ENCODE measurements around the gene LMX1A.

The LMX1A gene

DNA sequence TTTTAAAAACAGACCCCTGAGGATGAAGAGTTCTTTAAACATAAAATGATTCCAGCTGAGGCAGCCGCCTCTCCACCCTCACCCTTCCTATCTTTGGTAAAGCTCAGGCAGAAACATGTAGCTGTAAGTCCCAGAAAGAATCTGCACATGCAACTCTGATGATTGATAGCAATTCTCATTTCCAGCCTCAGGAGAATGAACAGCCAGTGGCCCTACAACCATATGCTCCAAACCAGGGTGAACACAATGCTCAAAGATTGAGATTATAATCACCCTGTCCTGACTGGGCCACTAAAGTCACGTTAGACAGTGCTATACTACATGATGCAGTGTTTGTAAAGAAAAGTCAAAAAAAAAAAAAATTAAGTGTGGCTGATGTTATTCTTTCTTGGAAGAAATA is 80.2 kb downstream of the LMX1A start:
- Histone ChIP-seq H3K36me3 (ENCODE audit: control insufficient read depth in 2 of 2, insufficient read depth in 1 of 2, low read length in 2 of 2) (no peaks in the 10 kb centered on the region), H3K27ac (ENCODE audit: extremely low read depth, low read depth, low read length) (no peak overlapping the region), H3K4me3 (ENCODE audit: low read depth, low read length) (no peak overlapping the region), H3K9me3 (ENCODE audit: control insufficient read depth, insufficient read depth, low read depth, low read length) (no peaks in the 10 kb centered on the region), H3K4me1 (ENCODE audit: control insufficient read depth, insufficient read depth, low read length) (no peaks in the 10 kb centered on the region; the same call in 1 of the 2 replicates)
- CTCF ChIA-PET, result interaction anchor here (1.3 kb wide), 1 partner anchor 19 kb away, joined by 6 read pairs; no protein-coding TSS in a partner anchor
- no peak for TF ChIP-seq ZNF157 (tag by site-specific recombination; IDR thresholded peaks at IDR 0.05)
- TF ChIP-seq, protein P1, sequence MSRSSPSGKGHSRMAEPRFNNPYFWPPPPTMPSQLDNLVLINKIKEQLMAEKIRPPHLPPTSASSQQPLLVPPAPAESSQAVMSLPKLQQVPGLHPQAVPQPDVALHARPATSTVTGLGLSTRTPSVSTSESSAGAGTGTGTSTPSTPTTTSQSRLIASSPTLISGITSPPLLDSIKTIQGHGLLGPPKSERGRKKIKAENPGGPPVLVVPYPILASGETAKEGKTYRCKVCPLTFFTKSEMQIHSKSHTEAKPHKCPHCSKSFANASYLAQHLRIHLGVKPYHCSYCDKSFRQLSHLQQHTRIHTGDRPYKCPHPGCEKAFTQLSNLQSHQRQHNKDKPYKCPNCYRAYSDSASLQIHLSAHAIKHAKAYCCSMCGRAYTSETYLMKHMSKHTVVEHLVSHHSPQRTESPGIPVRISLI (tag by site-specific recombination; IDR thresholded peaks at IDR 0.05), result no peak
- no peak for TF ChIP-seq ZNF670 (tag by site-specific recombination; IDR thresholded peaks at IDR 0.05; ENCODE audit: low read depth)
- no peak for TF ChIP-seq HOXA7 (CRISPR knock-in tag; IDR thresholded peaks at IDR 0.05; ENCODE audit: borderline replicate concordance)
- no peak for TF ChIP-seq MZF1 (tag by site-specific recombination; IDR thresholded peaks at IDR 0.05; ENCODE audit: borderline replicate concordance)
- TF ChIP-seq ZNF561 (tag by site-specific recombination; IDR thresholded peaks at IDR 0.05; ENCODE audit: borderline replicate concordance), result no peak
- no peak for TF ChIP-seq ZNF211 (tag by site-specific recombination; IDR thresholded peaks at IDR 0.05; ENCODE audit: low read depth)
- TF ChIP-seq, protein P2, sequence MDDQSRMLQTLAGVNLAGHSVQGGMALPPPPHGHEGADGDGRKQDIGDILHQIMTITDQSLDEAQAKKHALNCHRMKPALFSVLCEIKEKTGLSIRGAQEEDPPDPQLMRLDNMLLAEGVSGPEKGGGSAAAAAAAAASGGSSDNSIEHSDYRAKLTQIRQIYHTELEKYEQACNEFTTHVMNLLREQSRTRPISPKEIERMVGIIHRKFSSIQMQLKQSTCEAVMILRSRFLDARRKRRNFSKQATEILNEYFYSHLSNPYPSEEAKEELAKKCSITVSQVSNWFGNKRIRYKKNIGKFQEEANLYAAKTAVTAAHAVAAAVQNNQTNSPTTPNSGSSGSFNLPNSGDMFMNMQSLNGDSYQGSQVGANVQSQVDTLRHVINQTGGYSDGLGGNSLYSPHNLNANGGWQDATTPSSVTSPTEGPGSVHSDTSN (CRISPR knock-in tag; IDR thresholded peaks at IDR 0.05), result no peak
- TF ChIP-seq ZBTB20 (tag by site-specific recombination; IDR thresholded peaks at IDR 0.05), result no peak
- POLR2A ChIA-PET, result no interaction called here

DNA sequence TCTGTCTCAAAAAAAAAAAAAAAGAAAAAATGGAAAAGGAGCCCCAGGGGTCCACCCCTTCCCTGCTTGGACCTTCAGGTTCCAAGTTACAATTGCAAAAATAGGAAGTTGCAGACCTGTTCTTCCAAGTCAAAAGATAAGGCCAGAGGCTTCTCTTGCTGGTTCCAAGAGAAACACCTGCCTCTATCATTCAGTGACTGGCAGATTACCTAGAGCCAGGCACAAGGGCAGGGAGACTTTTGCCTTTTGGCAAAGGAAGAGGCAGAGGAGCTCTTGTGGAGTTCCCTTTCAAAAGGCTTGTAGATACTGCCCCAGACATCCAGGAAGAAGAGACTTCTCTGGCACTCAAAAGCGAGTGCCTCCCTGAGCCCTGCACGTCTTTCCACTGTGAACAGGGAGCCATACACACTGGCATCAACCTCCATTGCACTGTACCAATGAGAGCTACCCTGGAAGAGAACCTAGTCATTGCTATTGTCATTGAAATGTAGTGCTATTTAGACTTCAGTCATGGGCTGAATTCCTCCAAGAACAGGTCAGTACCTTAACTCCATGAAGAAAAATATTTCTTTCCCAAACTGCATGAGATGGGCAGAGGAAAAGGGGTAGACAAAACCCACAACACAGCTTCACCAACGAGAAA is 91.2 kb downstream of the LMX1A start:
- Histone ChIP-seq H3K36me3 (ENCODE audit: control insufficient read depth in 2 of 2, insufficient read depth in 1 of 2, low read length in 2 of 2) (no peaks in the 10 kb centered on the region), H3K4me1 (ENCODE audit: control insufficient read depth, insufficient read depth, low read length) (no peaks in the 10 kb centered on the region), H3K27ac (ENCODE audit: extremely low read depth, low read depth, low read length) (no peak overlapping the region), H3K9me3 (ENCODE audit: control insufficient read depth, insufficient read depth, low read depth, low read length) (no peaks in the 10 kb centered on the region), H3K4me3 (ENCODE audit: low read depth, low read length) (no peak overlapping the region)
- ChIA-PET CTCF (interaction anchor here (0.8 kb wide), 1 partner anchor 102 kb away, joined by 3 read pairs; no protein-coding TSS in a partner anchor), POLR2A (no interaction called here)
- TF ChIP-seq ZNF341 (tag by site-specific recombination; IDR thresholded peaks at IDR 0.05; ENCODE audit: low read depth) (no peak), ZNF121 (tag by site-specific recombination; IDR thresholded peaks at IDR 0.05) (no peak), KLF9 (tag by site-specific recombination; IDR thresholded peaks at IDR 0.05; ENCODE audit: low read depth) (no peak), ZNF248 (tag by site-specific recombination; IDR thresholded peaks at IDR 0.05) (no peak), ZNF202 (tag by site-specific recombination; IDR thresholded peaks at IDR 0.05; ENCODE audit: borderline replicate concordance) (no peak), ZNF629 (tag by site-specific recombination; IDR thresholded peaks at IDR 0.05) (no peak), MYNN (tag by site-specific recombination; IDR thresholded peaks at IDR 0.05; ENCODE audit: borderline replicate concordance) (no peak), ZNF776 (tag by site-specific recombination; IDR thresholded peaks at IDR 0.05; ENCODE audit: borderline replicate concordance) (no peak), HOXC10 (CRISPR knock-in tag; IDR thresholded peaks at IDR 0.05) (no peak), ZNF792 (tag by site-specific recombination; IDR thresholded peaks at IDR 0.05) (no peak), ZBTB1 (tag by site-specific recombination; IDR thresholded peaks at IDR 0.05) (no peak), ZNF416 (tag by site-specific recombination; IDR thresholded peaks at IDR 0.05) (no peak), YY1 (tag by site-specific recombination; IDR thresholded peaks at IDR 0.05) (no peak), ZNF391 (tag by site-specific recombination; IDR thresholded peaks at IDR 0.05; ENCODE audit: borderline replicate concordance, low read depth) (no peak)
- TF ChIP-seq, protein P3, sequence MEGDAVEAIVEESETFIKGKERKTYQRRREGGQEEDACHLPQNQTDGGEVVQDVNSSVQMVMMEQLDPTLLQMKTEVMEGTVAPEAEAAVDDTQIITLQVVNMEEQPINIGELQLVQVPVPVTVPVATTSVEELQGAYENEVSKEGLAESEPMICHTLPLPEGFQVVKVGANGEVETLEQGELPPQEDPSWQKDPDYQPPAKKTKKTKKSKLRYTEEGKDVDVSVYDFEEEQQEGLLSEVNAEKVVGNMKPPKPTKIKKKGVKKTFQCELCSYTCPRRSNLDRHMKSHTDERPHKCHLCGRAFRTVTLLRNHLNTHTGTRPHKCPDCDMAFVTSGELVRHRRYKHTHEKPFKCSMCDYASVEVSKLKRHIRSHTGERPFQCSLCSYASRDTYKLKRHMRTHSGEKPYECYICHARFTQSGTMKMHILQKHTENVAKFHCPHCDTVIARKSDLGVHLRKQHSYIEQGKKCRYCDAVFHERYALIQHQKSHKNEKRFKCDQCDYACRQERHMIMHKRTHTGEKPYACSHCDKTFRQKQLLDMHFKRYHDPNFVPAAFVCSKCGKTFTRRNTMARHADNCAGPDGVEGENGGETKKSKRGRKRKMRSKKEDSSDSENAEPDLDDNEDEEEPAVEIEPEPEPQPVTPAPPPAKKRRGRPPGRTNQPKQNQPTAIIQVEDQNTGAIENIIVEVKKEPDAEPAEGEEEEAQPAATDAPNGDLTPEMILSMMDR (tag by site-specific recombination; IDR thresholded peaks at IDR 0.05), result no peak
- TF ChIP-seq, protein P4, sequence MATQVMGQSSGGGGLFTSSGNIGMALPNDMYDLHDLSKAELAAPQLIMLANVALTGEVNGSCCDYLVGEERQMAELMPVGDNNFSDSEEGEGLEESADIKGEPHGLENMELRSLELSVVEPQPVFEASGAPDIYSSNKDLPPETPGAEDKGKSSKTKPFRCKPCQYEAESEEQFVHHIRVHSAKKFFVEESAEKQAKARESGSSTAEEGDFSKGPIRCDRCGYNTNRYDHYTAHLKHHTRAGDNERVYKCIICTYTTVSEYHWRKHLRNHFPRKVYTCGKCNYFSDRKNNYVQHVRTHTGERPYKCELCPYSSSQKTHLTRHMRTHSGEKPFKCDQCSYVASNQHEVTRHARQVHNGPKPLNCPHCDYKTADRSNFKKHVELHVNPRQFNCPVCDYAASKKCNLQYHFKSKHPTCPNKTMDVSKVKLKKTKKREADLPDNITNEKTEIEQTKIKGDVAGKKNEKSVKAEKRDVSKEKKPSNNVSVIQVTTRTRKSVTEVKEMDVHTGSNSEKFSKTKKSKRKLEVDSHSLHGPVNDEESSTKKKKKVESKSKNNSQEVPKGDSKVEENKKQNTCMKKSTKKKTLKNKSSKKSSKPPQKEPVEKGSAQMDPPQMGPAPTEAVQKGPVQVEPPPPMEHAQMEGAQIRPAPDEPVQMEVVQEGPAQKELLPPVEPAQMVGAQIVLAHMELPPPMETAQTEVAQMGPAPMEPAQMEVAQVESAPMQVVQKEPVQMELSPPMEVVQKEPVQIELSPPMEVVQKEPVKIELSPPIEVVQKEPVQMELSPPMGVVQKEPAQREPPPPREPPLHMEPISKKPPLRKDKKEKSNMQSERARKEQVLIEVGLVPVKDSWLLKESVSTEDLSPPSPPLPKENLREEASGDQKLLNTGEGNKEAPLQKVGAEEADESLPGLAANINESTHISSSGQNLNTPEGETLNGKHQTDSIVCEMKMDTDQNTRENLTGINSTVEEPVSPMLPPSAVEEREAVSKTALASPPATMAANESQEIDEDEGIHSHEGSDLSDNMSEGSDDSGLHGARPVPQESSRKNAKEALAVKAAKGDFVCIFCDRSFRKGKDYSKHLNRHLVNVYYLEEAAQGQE (tag by site-specific recombination; IDR thresholded peaks at IDR 0.05), result no peak

Data from HEK293 (cell line).